ENCODE data around the gene ACTA1. TPM values are rescaled to one million over a fixed set of nuclear protein-coding genes. Genes with fewer than 3 reads are reported as not detected.
A peak's percentile ranks its signal among the peaks of the same experiment; 100 is the strongest.

Gene ACTA1
- total and polyA plus RNA-seq, 9 of the 15 experiments (the other 6 are each of a cell fraction or from before 2014, with no cell fraction given): 0.07 to 0.36 TPM; not detected in 7

DNA sequence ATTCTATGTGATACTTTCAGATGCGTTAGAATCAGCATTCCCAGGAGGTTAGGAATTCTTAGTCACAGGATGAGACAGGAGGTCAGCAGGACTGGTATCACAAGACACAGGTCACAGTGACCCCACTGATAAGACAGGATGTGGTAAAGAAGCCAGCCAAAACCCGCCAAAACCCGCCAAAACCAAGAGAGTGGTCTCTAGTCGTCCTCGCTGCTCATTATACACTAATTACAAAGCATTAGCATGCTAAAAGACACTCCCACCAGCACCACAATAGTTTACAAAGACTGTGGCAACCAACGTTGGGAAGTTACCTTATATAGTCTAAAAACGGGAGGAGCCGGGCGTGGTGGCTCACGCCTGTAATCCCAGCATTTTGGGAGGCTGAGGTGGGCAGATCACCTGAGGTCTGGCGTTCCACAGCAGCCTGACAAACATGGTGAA, 13.9 kb upstream of the ACTA1 start (continued):
- TF ChIP-seq NEUROD1 (IDR thresholded peaks at IDR 0.05; ENCODE audit: borderline replicate concordance, low read depth, low read length, partially characterized antibody) (no peak), GABPB1 (CRISPR knock-in tag; IDR thresholded peaks at IDR 0.05) (peak; percentile 80), ZBTB1 (CRISPR knock-in tag; IDR thresholded peaks at IDR 0.05; ENCODE audit: borderline replicate concordance, low read depth) (peak; percentile 48; the same call in 1 of the 2 replicates), ZNF717 (CRISPR knock-in tag; IDR thresholded peaks at IDR 0.05) (no peak), MAZ (CRISPR knock-in tag; conservative IDR thresholded peaks at IDR 0.05 in 1 of 2, IDR thresholded peaks at IDR 0.05 in 1 of 2) (peak in 1 of 2 experiments; percentile 13; a peak in 1 of 4 replicates), ETV5 (CRISPR knock-in tag; IDR thresholded peaks at IDR 0.05; ENCODE audit: low read depth) (peak; percentile 91), TRIM24 (IDR thresholded peaks at IDR 0.05) (peak; percentile 81 to 90), TAL1 (IDR thresholded peaks at IDR 0.05) (peak; percentile 52), ZNF589 (CRISPR knock-in tag; IDR thresholded peaks at IDR 0.05; ENCODE audit: low read depth) (peak; percentile 93), KAT8 (IDR thresholded peaks at IDR 0.05; ENCODE audit: low read depth) (no peak), FOXP1 (CRISPR knock-in tag; IDR thresholded peaks at IDR 0.05) (no peak), NCOA1 (IDR thresholded peaks at IDR 0.05; ENCODE audit: low read depth) (peak; percentile 36; the same call in 1 of the 2 replicates), CTBP1 (IDR thresholded peaks at IDR 0.05; ENCODE audit: borderline replicate concordance) (peak; percentile 72; the same call in 1 of the 2 replicates)
- TF ChIP-seq, protein P1, sequence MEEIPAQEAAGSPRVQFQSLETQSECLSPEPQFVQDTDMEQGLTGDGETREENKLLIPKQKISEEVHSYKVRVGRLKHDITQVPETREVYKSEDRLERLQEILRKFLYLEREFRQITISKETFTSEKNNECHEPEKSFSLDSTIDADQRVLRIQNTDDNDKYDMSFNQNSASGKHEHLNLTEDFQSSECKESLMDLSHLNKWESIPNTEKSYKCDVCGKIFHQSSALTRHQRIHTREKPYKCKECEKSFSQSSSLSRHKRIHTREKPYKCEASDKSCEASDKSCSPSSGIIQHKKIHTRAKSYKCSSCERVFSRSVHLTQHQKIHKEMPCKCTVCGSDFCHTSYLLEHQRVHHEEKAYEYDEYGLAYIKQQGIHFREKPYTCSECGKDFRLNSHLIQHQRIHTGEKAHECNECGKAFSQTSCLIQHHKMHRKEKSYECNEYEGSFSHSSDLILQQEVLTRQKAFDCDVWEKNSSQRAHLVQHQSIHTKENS (CRISPR knock-in tag; IDR thresholded peaks at IDR 0.05): no peak
- TF ChIP-seq, protein P2, sequence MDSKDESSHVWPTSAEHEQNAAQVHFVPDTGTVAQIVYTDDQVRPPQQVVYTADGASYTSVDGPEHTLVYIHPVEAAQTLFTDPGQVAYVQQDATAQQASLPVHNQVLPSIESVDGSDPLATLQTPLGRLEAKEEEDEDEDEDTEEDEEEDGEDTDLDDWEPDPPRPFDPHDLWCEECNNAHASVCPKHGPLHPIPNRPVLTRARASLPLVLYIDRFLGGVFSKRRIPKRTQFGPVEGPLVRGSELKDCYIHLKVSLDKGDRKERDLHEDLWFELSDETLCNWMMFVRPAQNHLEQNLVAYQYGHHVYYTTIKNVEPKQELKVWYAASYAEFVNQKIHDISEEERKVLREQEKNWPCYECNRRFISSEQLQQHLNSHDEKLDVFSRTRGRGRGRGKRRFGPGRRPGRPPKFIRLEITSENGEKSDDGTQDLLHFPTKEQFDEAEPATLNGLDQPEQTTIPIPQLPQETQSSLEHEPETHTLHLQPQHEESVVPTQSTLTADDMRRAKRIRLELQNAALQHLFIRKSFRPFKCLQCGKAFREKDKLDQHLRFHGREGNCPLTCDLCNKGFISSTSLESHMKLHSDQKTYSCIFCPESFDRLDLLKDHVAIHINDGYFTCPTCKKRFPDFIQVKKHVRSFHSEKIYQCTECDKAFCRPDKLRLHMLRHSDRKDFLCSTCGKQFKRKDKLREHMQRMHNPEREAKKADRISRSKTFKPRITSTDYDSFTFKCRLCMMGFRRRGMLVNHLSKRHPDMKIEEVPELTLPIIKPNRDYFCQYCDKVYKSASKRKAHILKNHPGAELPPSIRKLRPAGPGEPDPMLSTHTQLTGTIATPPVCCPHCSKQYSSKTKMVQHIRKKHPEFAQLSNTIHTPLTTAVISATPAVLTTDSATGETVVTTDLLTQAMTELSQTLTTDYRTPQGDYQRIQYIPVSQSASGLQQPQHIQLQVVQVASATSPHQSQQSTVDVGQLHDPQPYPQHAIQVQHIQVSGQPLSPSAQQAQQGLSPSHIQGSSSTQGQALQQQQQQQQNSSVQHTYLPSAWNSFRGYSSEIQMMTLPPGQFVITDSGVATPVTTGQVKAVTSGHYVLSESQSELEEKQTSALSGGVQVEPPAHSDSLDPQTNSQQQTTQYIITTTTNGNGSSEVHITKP (IDR thresholded peaks at IDR 0.05; ENCODE audit: partially characterized antibody): no peak
- TF ChIP-seq, protein P3, sequence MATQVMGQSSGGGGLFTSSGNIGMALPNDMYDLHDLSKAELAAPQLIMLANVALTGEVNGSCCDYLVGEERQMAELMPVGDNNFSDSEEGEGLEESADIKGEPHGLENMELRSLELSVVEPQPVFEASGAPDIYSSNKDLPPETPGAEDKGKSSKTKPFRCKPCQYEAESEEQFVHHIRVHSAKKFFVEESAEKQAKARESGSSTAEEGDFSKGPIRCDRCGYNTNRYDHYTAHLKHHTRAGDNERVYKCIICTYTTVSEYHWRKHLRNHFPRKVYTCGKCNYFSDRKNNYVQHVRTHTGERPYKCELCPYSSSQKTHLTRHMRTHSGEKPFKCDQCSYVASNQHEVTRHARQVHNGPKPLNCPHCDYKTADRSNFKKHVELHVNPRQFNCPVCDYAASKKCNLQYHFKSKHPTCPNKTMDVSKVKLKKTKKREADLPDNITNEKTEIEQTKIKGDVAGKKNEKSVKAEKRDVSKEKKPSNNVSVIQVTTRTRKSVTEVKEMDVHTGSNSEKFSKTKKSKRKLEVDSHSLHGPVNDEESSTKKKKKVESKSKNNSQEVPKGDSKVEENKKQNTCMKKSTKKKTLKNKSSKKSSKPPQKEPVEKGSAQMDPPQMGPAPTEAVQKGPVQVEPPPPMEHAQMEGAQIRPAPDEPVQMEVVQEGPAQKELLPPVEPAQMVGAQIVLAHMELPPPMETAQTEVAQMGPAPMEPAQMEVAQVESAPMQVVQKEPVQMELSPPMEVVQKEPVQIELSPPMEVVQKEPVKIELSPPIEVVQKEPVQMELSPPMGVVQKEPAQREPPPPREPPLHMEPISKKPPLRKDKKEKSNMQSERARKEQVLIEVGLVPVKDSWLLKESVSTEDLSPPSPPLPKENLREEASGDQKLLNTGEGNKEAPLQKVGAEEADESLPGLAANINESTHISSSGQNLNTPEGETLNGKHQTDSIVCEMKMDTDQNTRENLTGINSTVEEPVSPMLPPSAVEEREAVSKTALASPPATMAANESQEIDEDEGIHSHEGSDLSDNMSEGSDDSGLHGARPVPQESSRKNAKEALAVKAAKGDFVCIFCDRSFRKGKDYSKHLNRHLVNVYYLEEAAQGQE (IDR thresholded peaks at IDR 0.05; ENCODE audit: borderline replicate concordance): peak; percentile 88
- TF ChIP-seq, protein P3 (CRISPR knock-in tag; IDR thresholded peaks at IDR 0.05; ENCODE audit: low read depth): no peak

All from K562 (cell line).